Spleen (tissue), 11 donors: ENCODE results near the gene IPCEF1. TPM values are rescaled to one million over a fixed set of nuclear protein-coding genes. Genes with fewer than 3 reads are reported as not detected.
A peak's percentile ranks its signal among the peaks of the same experiment; 100 is the strongest.

Experiments used
- DNase-seq: peaks from one replicate; pipeline ENCODE4 v3.0.0-alpha.2; 2020
- H3K27ac ChIP-seq, 8 donors: fragments of 200-600 bp; sonication (generic) in 7 of 8; 1 replicate in 4 of 8; 2 replicates in 4 of 8; pipeline versions ENCODE4 v1.5.0 to v1.8.0; 2016 to 2021; ENCODE audit warnings: inconsistent platforms in 4 of 8, mild to moderate bottlenecking in 4 of 8, moderate library complexity in 1 of 8
- H3K27me3 ChIP-seq, 7 donors: fragments of 200-600 bp; sonication (generic) in 6 of 7; replicated peaks in 1 of 7; 1 replicate in 4 of 7; 2 replicates in 3 of 7; pipeline versions ENCODE4 v1.5.0 to v1.8.0; 2016 to 2021; ENCODE audit warnings: inconsistent platforms in 3 of 7, mild to moderate bottlenecking in 1 of 7
- H3K36me3 ChIP-seq, 6 donors: fragments of 200-600 bp; sonication (generic) in 5 of 6; 1 replicate in 4 of 6; 2 replicates in 2 of 6; pipeline versions ENCODE4 v1.5.0 to v1.8.0; 2016 to 2021; ENCODE audit warnings: inconsistent platforms in 2 of 6
- H3K4me1 ChIP-seq, 6 donors: fragments of 200-600 bp; sonication (generic) in 5 of 6; 1 replicate in 3 of 6; 2 replicates in 3 of 6; pipeline versions ENCODE4 v1.5.0 to v1.8.0; 2016 to 2021; ENCODE audit warnings: inconsistent platforms in 3 of 6
- H3K4me3 ChIP-seq, 8 donors: fragments of 200-600 bp; sonication (generic) in 7 of 8; 1 replicate in 4 of 8; 2 replicates in 4 of 8; pipeline versions ENCODE4 v1.5.0 to v1.8.0; 2016 to 2021; ENCODE audit warnings: inconsistent platforms in 4 of 8, mild to moderate bottlenecking in 4 of 8, moderate library complexity in 2 of 8
- H3K9me3 ChIP-seq, 8 donors: fragments of 200-600 bp; sonication (generic) in 7 of 8; 1 replicate in 4 of 8; 2 replicates in 4 of 8; pipeline versions ENCODE4 v1.5.0 to v1.8.0; 2016 to 2021; ENCODE audit warnings: inconsistent platforms in 4 of 8
- CTCF ChIP-seq, 11 experiments: fragments of 200-600 bp in 7 of 11; fragments of 450-650 bp in 4 of 11; sonication (generic) in 4 of 11; IDR thresholded peaks in 8 of 11; conservative IDR thresholded peaks in 3 of 11; 1 replicate in 7 of 11; 2 replicates in 4 of 11; pipeline versions ENCODE4 v1.4.0 to v1.8.0; 2016 to 2021; ENCODE audit warnings: antibody characterized with exemption in 11 of 11, inconsistent platforms in 4 of 11, mild to moderate bottlenecking in 1 of 11
- POLR2A ChIP-seq, 3 donors: fragments of 450-650 bp; IDR thresholded peaks; one replicate each; pipeline ENCODE4 v1.5.1; 2017; ENCODE audit warnings: antibody characterized with exemption in 3 of 3, mild to moderate bottlenecking in 1 of 3
- POLR2AphosphoS5 ChIP-seq, 3 donors: sonication (generic); formaldehyde crosslinking; IDR thresholded peaks; one replicate each; pipeline ENCODE4 v1.5.1; 2017; ENCODE audit warnings: antibody characterized with exemption in 3 of 3
- WGBS, 5 donors: extraction: QIAGEN DNeasy Blood & Tissue Kit in 3 of 5; methylation state at CpG; one replicate each; pipeline versions ENCODE4 v1.1.5 to v1.1.7; 2013 to 2018; 5-methylcytosine and 5-hydroxymethylcytosine counted together
- intact Hi-C: fragments of 100-400 bp; cut with DNase I; formaldehyde crosslinking; loops from one replicate; pipeline ENCODE4 v1.15.0; 2023; ENCODE audit warnings: low total_unique reads
- polyA plus RNA-seq, 3 donors: library from polyadenylated mRNA; stranded (reverse); fragments of 200-250 nt; gene quantifications; one replicate each; pipeline ENCODE4 v1.2.1, GENCODE V29; 2013
- total RNA-seq, 7 donors: library from RNA; depleted of rRNA in 3 of 7; stranded (reverse); fragments of >200 nt in 3 of 7; fragmentation: NEBNext Ultra II Directional in 4 of 7; extraction: Animal tissue kit (Norgen Biotek cat#: 25700) in 4 of 7; gene quantifications; one replicate each; pipeline versions ENCODE4 v1.1.0 to v1.2.1, GENCODE V29; 2016 to 2021
- donor health status: healthy with polysubstance abuse.
- donor health status: DM: no; HTN: no; CAD: no; lungs with moderate emphysema.
- donor health status: DM: no; HTN: no; CAD: no.
- donor health status: Bipolar disorder and iron deficiency.
- donor health status: healthy.
- donor health status: DM: no; HTN: no; CAD: no.
- donor health status: DM: yes; HTN: yes; CAD: no.

The IPCEF1 gene
- total and polyA plus RNA-seq, 10 donors, result 1.4 to 32.2 (median 26.2) TPM

GRCh38 chr6:154226461-154226860 is 130.1 kb downstream of the IPCEF1 start:
- no peak for DNase-seq
- peaks cover 0 to 58% (median 21%) of the 10 kb centered on the region in 6 donors for H3K4me1 ChIP-seq

GRCh38 chr6:154223296-154223695 is 133.3 kb downstream of the IPCEF1 start:
- intact Hi-C loops, result no loop called here
- no peaks in the 10 kb centered on the region for H3K27me3 ChIP-seq
- H3K27ac ChIP-seq, result no peak overlapping the region
- no peaks in the 10 kb centered on the region for H3K9me3 ChIP-seq
- H3K4me3 ChIP-seq, result no peak overlapping the region
- WGBS, 5 donors, result 73 to 98% (median 90%) methylated on average over 2 of the region's 2 CpGs
- H3K36me3 ChIP-seq, result peaks cover 0 to 52% (median 1%) of the 10 kb centered on the region in 6 donors
- no peak for TF ChIP-seq CTCF (IDR thresholded peaks at IDR 0.05 in 8 of 11, conservative IDR thresholded peaks at IDR 0.05 in 3 of 11)
- no peak for TF ChIP-seq POLR2AphosphoS5 (IDR thresholded peaks at IDR 0.05)
- TF ChIP-seq POLR2A (IDR thresholded peaks at IDR 0.05), result no peak
- DNase-seq, result no peak
- H3K4me1 ChIP-seq, result peaks cover 0 to 43% (median 2%) of the 10 kb centered on the region in 6 donors

More at GRCh38 chr6:154226461-154226860, 130.1 kb downstream of the IPCEF1 start:
- Histone ChIP-seq H3K27ac (peak overlapping the region in 1 of 8 donors; percentile 16), H3K27me3 (no peaks in the 10 kb centered on the region), H3K4me3 (no peak overlapping the region), H3K9me3 (no peaks in the 10 kb centered on the region), H3K36me3 (peaks cover 0 to 22% (median 1%) of the 10 kb centered on the region in 6 donors)
- intact Hi-C loops, result no loop called here
- WGBS, 5 donors, result 91 to 96% (median 94%) methylated on average over 3 of the region's 3 CpGs
- TF ChIP-seq POLR2A (IDR thresholded peaks at IDR 0.05), result no peak

GRCh38 chr6:154222716-154223115 is 133.9 kb downstream of the IPCEF1 start:
- Histone ChIP-seq H3K36me3 (peaks cover 0 to 54% (median 1%) of the 10 kb centered on the region in 6 donors), H3K4me3 (no peak overlapping the region), H3K9me3 (no peaks in the 10 kb centered on the region), H3K27ac (no peak overlapping the region), H3K4me1 (peaks cover 0 to 45% (median 2%) of the 10 kb centered on the region in 6 donors), H3K27me3 (no peaks in the 10 kb centered on the region)
- TF ChIP-seq POLR2AphosphoS5 (IDR thresholded peaks at IDR 0.05), result no peak
- TF ChIP-seq POLR2A (IDR thresholded peaks at IDR 0.05), result no peak
- no peak for TF ChIP-seq CTCF (IDR thresholded peaks at IDR 0.05 in 8 of 11, conservative IDR thresholded peaks at IDR 0.05 in 3 of 11)
- no peak for DNase-seq
- 81 to 89% (median 86%) methylated on average over 6 of the region's 6 CpGs for WGBS, 5 donors
- intact Hi-C loops, result no loop called here

GRCh38 chr6:154219250-154219649 is 137.4 kb downstream of the IPCEF1 start:
- WGBS, 5 donors, result 88 to 94% (median 90%) methylated on average over 6 of the region's 6 CpGs
- intact Hi-C loops, result no loop called here
- H3K27ac ChIP-seq, result no peak overlapping the region
- TF ChIP-seq CTCF (IDR thresholded peaks at IDR 0.05 in 8 of 11, conservative IDR thresholded peaks at IDR 0.05 in 3 of 11) (no peak), POLR2A (IDR thresholded peaks at IDR 0.05) (no peak), POLR2AphosphoS5 (IDR thresholded peaks at IDR 0.05) (no peak)
- no peak for DNase-seq
- H3K4me1 ChIP-seq, result peaks cover 0 to 37% (median 0%) of the 10 kb centered on the region in 6 donors
- H3K27me3 ChIP-seq, result no peaks in the 10 kb centered on the region
- peaks cover 0 to 66% (median 1%) of the 10 kb centered on the region in 6 donors for H3K36me3 ChIP-seq
- H3K4me3 ChIP-seq, result no peak overlapping the region
- H3K9me3 ChIP-seq, result no peaks in the 10 kb centered on the region
